Smooth muscle cell (in vitro differentiated cells): ENCODE results near the gene ELL2. TPM values are rescaled to one million over a fixed set of nuclear protein-coding genes. Genes with fewer than 3 reads are reported as not detected.

Experiments
- DNase-seq: peaks from one replicate; lab custom pipeline; 2025; ENCODE audit not compliant: unreplicated experiment; lab: John Stamatoyannopoulos, UW
- H2AFZ ChIP-seq: fragments of 200-600 bp; sonication (generic); 2 replicates; pipeline ENCODE4 v1.6.0; 2016; ENCODE audit warnings: antibody characterized with exemption, low read depth, mild to moderate bottlenecking
- H3F3A ChIP-seq: fragments of 200-600 bp; sonication (generic); 2 replicates; pipeline ENCODE4 v1.6.0; 2017; ENCODE audit warnings: antibody characterized with exemption, low read depth
- H3K27ac ChIP-seq: fragments of 200-600 bp; sonication (generic); 2 replicates; pipeline ENCODE4 v1.5.1; 2016; ENCODE audit warnings: low read depth, mild to moderate bottlenecking
- H3K27me3 ChIP-seq: fragments of 200-600 bp; sonication (generic); 2 replicates; pipeline ENCODE4 v1.6.1; 2016; ENCODE audit warnings: low read depth, mild to moderate bottlenecking
- H3K36me3 ChIP-seq: fragments of 200-600 bp; sonication (generic); 2 replicates; pipeline ENCODE4 v1.5.1; 2016; ENCODE audit warnings: low read depth
- H3K4me1 ChIP-seq: fragments of 200-600 bp; sonication (generic); 2 replicates; pipeline ENCODE4 v1.5.1; 2016; ENCODE audit warnings: low read depth
- H3K4me2 ChIP-seq: fragments of 200-600 bp; sonication (generic); 2 replicates; pipeline ENCODE4 v1.6.0; 2016; ENCODE audit warnings: mild to moderate bottlenecking
- H3K4me3 ChIP-seq: fragments of 200-600 bp; sonication (generic); 2 replicates; pipeline ENCODE4 v1.5.1; 2016; ENCODE audit warnings: mild to moderate bottlenecking
- H3K79me2 ChIP-seq: fragments of 200-600 bp; sonication (generic); 2 replicates; pipeline ENCODE4 v1.6.0; 2016; ENCODE audit warnings: low read depth, mild to moderate bottlenecking
- H3K9ac ChIP-seq: fragments of 200-600 bp; sonication (generic); 2 replicates; pipeline ENCODE4 v1.6.0; 2016; ENCODE audit warnings: low read depth
- H3K9me3 ChIP-seq: fragments of 200-600 bp; sonication (generic); replicated peaks from 2 replicates; pipeline ENCODE4 v1.5.1; 2016; ENCODE audit warnings: low read depth
- H4K20me1 ChIP-seq: fragments of 200-600 bp; sonication (generic); 2 replicates; pipeline ENCODE4 v1.6.0; 2016; ENCODE audit warnings: low read depth
- WGBS: methylation state at CpG from one replicate; pipeline ENCODE4 v1.1.7; 2016; ENCODE audit warnings: low lambda C conversion rate; 5-methylcytosine and 5-hydroxymethylcytosine counted together
- polyA plus RNA-seq: library from polyadenylated mRNA; unstranded; fragments of >200 nt; fragmentation: Nextera tagmentation; extraction: Ambion mirVana; gene quantifications from 2 replicates; pipeline ENCODE4 v1.2.1, GENCODE V29; 2016
- total RNA-seq: library from RNA; depleted of rRNA; stranded (reverse); fragments of >200 nt; gene quantifications from 2 replicates; pipeline ENCODE4 v1.2.3, GENCODE V29; 2014
- TF ChIP-seq, protein P1 (sequence below): fragments of 200-600 bp; sonication (generic); IDR thresholded peaks from 2 replicates; pipeline ENCODE4 v1.5.1; 2017; ENCODE audit warnings: borderline replicate concordance, mild to moderate bottlenecking, antibody characterized with exemption; ENCODE audit not compliant: insufficient read depth, poor library complexity, severe bottlenecking

Gene ELL2
- total and polyA plus RNA-seq, 2 experiments from 2014 or later = 14.4 to 49.9 TPM

DNA sequence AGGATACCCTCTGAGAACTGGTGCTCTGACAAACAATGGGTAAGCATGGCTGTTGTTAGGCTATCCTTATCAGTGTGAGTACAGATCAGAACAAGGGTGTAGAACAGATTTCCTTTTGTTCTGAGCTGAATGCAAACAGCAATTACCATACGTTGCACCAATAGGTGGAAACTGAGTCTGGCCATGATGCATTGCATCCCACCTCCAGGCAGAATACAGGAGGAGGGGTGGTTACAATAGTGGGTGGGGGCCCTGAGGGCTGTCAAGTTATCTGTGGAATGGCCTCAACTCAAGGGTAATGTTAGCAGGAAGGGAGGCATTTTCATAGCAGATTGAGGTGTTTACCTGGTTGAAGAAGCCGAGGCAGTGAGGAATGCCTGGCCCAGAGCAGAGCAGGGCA lies 84.9 kb downstream of the ELL2 start:
- Histone ChIP-seq H2AFZ (no peak overlapping the region), H3K4me2 (no peak overlapping the region), H3K4me3 (no peak overlapping the region), H3K27me3 (no peaks in the 10 kb centered on the region), H4K20me1 (no peaks in the 10 kb centered on the region), H3K9ac (no peak overlapping the region), H3K79me2 (no peaks in the 10 kb centered on the region), H3K36me3 (no peaks in the 10 kb centered on the region), H3F3A (no peaks in the 10 kb centered on the region), H3K27ac (no peak overlapping the region), H3K9me3 (no peaks in the 10 kb centered on the region), H3K4me1 (no peaks in the 10 kb centered on the region)
- WGBS = 79% methylated on average over 2 of the region's 2 CpGs
- DNase-seq = no peak
- TF ChIP-seq, protein P1, sequence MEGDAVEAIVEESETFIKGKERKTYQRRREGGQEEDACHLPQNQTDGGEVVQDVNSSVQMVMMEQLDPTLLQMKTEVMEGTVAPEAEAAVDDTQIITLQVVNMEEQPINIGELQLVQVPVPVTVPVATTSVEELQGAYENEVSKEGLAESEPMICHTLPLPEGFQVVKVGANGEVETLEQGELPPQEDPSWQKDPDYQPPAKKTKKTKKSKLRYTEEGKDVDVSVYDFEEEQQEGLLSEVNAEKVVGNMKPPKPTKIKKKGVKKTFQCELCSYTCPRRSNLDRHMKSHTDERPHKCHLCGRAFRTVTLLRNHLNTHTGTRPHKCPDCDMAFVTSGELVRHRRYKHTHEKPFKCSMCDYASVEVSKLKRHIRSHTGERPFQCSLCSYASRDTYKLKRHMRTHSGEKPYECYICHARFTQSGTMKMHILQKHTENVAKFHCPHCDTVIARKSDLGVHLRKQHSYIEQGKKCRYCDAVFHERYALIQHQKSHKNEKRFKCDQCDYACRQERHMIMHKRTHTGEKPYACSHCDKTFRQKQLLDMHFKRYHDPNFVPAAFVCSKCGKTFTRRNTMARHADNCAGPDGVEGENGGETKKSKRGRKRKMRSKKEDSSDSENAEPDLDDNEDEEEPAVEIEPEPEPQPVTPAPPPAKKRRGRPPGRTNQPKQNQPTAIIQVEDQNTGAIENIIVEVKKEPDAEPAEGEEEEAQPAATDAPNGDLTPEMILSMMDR = no peak

DNA sequence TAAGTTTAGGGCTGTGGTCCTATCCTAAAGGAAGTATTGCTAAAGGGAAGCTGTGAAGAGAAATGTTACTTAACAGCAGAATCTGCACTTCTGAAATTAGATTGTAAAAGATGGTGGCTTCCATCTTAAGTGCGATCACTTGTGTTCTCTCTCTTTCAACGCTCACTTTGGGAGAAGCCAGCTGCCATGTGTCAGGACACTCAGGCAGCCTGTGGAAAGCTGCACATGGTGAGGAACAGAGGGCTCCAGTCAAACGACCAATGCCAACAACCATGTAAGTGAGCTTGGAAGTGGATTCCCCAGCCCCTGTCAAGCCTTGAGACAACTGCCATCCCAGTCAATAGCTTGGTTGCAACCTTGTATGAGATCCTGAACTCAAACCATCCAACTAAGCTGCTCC lies 87.4 kb downstream of the ELL2 start:
- Histone ChIP-seq H3K36me3 (no peaks in the 10 kb centered on the region), H3K9ac (no peak overlapping the region), H3K4me3 (no peak overlapping the region), H3K27ac (no peak overlapping the region), H3K4me2 (no peak overlapping the region), H3K79me2 (no peaks in the 10 kb centered on the region), H4K20me1 (no peaks in the 10 kb centered on the region), H3K9me3 (no peaks in the 10 kb centered on the region), H3K27me3 (no peaks in the 10 kb centered on the region), H3K4me1 (no peaks in the 10 kb centered on the region), H2AFZ (no peak overlapping the region), H3F3A (no peaks in the 10 kb centered on the region)
- WGBS = 85% methylated on average over 3 of the region's 3 CpGs
- TF ChIP-seq, protein P1 = no peak
- no peak for DNase-seq

DNA sequence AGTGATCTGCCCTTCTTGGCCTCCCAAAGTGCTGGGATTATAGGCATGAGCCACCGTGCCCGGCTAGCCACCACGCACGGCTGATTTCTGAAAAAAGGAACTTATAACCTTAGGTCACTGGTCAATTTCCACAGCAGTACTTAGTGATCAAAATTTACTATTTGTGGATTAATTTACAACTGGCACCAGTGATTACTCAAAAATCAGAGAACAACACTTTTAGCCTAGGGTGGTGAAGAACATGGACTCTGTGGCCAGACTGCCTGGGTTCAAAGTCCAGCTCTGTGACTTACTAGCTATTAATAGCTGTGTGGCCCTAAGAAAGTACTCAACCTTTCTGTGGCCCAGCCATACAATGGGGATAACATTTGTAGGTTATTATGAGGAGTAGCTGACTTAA lies 88.3 kb downstream of the ELL2 start:
- TF ChIP-seq, protein P1 = no peak
- H3K9ac ChIP-seq = no peak overlapping the region
- WGBS = 100% methylated on average over 4 of the region's 4 CpGs
- H3F3A ChIP-seq = no peaks in the 10 kb centered on the region
- no peaks in the 10 kb centered on the region for H3K4me1 ChIP-seq
- H3K79me2 ChIP-seq = no peaks in the 10 kb centered on the region
- no peaks in the 10 kb centered on the region for H3K9me3 ChIP-seq
- no peaks in the 10 kb centered on the region for H4K20me1 ChIP-seq
- no peak overlapping the region for H3K4me3 ChIP-seq
- no peak overlapping the region for H3K27ac ChIP-seq
- H3K36me3 ChIP-seq = no peaks in the 10 kb centered on the region
- no peak overlapping the region for H3K4me2 ChIP-seq
- no peaks in the 10 kb centered on the region for H3K27me3 ChIP-seq
- H2AFZ ChIP-seq = no peak overlapping the region
- DNase-seq = no peak
